ENCODE measurements around the gene KCNMB4. TPM values are rescaled to one million over a fixed set of nuclear protein-coding genes. Genes with fewer than 3 reads are reported as not detected.

The KCNMB4 gene
- total RNA-seq, 2 experiments from 2014 or later, result 5.8 to 7.6 TPM

DNA sequence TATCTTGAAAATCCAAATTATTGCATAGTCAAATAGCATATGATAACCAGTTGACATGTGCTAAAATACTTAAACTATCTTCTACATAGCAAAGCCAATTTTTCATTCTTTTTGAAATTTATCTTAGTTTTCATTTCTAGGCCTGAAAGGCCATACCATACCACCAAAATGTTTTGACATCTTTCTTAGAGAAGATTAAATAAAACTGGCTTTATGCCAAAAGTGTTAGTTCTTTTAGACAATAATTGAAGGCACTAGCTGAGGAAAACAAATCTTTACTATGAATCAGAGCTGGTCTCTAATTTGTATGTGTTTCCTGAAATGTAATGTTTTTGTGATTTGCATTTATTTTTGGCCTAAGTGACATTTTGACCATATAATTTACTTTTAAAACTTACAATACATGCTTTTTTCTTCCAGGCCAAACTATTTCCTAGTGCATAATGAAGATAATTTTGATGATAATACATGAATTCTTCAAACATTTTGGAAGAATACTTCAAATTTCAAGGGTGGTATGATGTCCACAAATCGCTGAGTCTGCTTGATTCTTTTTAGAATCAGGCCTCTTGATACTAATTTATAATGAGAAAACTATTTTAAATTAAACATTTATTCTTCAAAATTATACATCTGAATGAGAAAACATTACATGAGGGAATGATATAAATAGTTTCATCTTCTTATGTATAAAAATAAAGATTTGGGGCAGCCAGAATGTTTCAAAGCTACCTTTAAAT, 6.5 kb upstream of the KCNMB4 start:
- Histone ChIP-seq H4K20me1 (ENCODE audit: insufficient read depth, low read length) (no peaks in the 10 kb centered on the region), H3K4me1 (ENCODE audit: insufficient read depth, low read length, poor library complexity, severe bottlenecking) (peaks cover 10% of the 10 kb centered on the region), H3K4me2 (ENCODE audit: low read length) (no peak overlapping the region), H3K27ac (ENCODE audit: low read depth, low read length, poor library complexity, severe bottlenecking) (no peak overlapping the region), H3K9me3 (ENCODE audit: low read length) (no peaks in the 10 kb centered on the region), H3K36me3 (ENCODE audit: insufficient read depth, low read length) (peaks cover 12% of the 10 kb centered on the region), H2AFZ (ENCODE audit: low read length) (no peak overlapping the region), H3K79me2 (ENCODE audit: insufficient read depth, low read depth, low read length) (no peaks in the 10 kb centered on the region), H3K9me2 (ENCODE audit: insufficient read depth, low read length) (no peaks in the 10 kb centered on the region), H3K4me3 (ENCODE audit: low read depth, low read length, poor library complexity, severe bottlenecking) (no peak overlapping the region)
- no peak for TF ChIP-seq EZH2phosphoT487 (IDR thresholded peaks at IDR 0.05; ENCODE audit: borderline replicate concordance, low read depth, low read length)
- TF ChIP-seq, protein P1, sequence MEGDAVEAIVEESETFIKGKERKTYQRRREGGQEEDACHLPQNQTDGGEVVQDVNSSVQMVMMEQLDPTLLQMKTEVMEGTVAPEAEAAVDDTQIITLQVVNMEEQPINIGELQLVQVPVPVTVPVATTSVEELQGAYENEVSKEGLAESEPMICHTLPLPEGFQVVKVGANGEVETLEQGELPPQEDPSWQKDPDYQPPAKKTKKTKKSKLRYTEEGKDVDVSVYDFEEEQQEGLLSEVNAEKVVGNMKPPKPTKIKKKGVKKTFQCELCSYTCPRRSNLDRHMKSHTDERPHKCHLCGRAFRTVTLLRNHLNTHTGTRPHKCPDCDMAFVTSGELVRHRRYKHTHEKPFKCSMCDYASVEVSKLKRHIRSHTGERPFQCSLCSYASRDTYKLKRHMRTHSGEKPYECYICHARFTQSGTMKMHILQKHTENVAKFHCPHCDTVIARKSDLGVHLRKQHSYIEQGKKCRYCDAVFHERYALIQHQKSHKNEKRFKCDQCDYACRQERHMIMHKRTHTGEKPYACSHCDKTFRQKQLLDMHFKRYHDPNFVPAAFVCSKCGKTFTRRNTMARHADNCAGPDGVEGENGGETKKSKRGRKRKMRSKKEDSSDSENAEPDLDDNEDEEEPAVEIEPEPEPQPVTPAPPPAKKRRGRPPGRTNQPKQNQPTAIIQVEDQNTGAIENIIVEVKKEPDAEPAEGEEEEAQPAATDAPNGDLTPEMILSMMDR (conservative IDR thresholded peaks at IDR 0.05; ENCODE audit: low read length), result no peak
- no peak for DNase-seq (ENCODE audit: low spot score)
- ChIA-PET POLR2A (no interaction called here), CTCF (ENCODE audit: unreplicated experiment) (no interaction called here)
- no TSS peak for BruUV-seq (replicated peaks)
- intact Hi-C loops (cut with micrococcal nuclease; ENCODE audit: unreplicated experiment), result loop anchor here (10.0 kb wide), 2 partner anchors 215 to 1335 kb away; no protein-coding TSS in a partner anchor

DNA sequence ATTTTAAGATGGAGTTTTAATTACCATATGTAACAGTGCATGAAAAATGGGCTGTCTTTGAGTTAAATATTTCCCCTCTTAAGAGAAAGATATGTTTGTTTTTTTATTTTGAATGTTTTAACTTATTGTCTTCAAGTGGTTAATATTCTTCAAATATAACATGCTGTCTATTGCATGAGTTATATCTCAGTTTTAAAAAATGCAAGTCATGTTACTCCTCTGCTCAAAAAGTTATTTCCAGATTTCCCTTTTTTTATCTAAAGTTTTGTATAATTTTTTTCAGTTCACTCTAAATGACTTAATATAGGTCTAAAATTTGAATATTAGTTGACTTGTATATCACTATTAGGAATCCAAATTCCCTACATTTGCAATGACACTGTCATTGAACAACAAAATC, 5.9 kb upstream of the KCNMB4 start:
- Histone ChIP-seq H3K4me1 (ENCODE audit: insufficient read depth, low read length, poor library complexity, severe bottlenecking) (peaks cover 16% of the 10 kb centered on the region), H3K79me2 (ENCODE audit: insufficient read depth, low read depth, low read length) (no peaks in the 10 kb centered on the region), H3K4me2 (ENCODE audit: low read length) (no peak overlapping the region), H3K9me3 (ENCODE audit: low read length) (no peaks in the 10 kb centered on the region), H3K27ac (ENCODE audit: low read depth, low read length, poor library complexity, severe bottlenecking) (no peak overlapping the region), H3K36me3 (ENCODE audit: insufficient read depth, low read length) (peaks cover 7% of the 10 kb centered on the region; the same call in 1 of the 2 replicates), H3K9me2 (ENCODE audit: insufficient read depth, low read length) (no peaks in the 10 kb centered on the region), H4K20me1 (ENCODE audit: insufficient read depth, low read length) (no peaks in the 10 kb centered on the region), H2AFZ (ENCODE audit: low read length) (no peak overlapping the region), H3K4me3 (ENCODE audit: low read depth, low read length, poor library complexity, severe bottlenecking) (no peak overlapping the region)
- TF ChIP-seq, protein P1 (conservative IDR thresholded peaks at IDR 0.05; ENCODE audit: low read length), result no peak
- TF ChIP-seq EZH2phosphoT487 (IDR thresholded peaks at IDR 0.05; ENCODE audit: borderline replicate concordance, low read depth, low read length), result no peak
- CTCF ChIA-PET (ENCODE audit: unreplicated experiment), result no interaction called here
- BruUV-seq (replicated peaks), result no TSS peak
- DNase-seq (ENCODE audit: low spot score), result no peak
- POLR2A ChIA-PET, result interaction anchor here (0.7 kb wide), 1 partner anchor 543 kb away, joined by 3 read pairs; no protein-coding TSS in a partner anchor
- intact Hi-C loops (cut with micrococcal nuclease; ENCODE audit: unreplicated experiment), result loop anchor here (10.0 kb wide), 2 partner anchors 215 to 1335 kb away; no protein-coding TSS in a partner anchor
